ENCODE results near the gene NRL.
"Not testable (repeated sequence)": the region's sequence is repeated elsewhere in the genome, so short reads cannot be mapped to it uniquely, and the experiment has no call there.

NRL gene

GRCh38 chr14:24052656-24053547 lies 61.8 kb downstream of the NRL start:
- TF ChIP-seq CTCF (IDR thresholded peaks at IDR 0.05; ENCODE audit: low read depth, low read length) = no peak
- no peak overlapping the region; the same call in 1 of the 2 replicates for H3K4me3 ChIP-seq (ENCODE audit: low read depth, low read length)

DNA sequence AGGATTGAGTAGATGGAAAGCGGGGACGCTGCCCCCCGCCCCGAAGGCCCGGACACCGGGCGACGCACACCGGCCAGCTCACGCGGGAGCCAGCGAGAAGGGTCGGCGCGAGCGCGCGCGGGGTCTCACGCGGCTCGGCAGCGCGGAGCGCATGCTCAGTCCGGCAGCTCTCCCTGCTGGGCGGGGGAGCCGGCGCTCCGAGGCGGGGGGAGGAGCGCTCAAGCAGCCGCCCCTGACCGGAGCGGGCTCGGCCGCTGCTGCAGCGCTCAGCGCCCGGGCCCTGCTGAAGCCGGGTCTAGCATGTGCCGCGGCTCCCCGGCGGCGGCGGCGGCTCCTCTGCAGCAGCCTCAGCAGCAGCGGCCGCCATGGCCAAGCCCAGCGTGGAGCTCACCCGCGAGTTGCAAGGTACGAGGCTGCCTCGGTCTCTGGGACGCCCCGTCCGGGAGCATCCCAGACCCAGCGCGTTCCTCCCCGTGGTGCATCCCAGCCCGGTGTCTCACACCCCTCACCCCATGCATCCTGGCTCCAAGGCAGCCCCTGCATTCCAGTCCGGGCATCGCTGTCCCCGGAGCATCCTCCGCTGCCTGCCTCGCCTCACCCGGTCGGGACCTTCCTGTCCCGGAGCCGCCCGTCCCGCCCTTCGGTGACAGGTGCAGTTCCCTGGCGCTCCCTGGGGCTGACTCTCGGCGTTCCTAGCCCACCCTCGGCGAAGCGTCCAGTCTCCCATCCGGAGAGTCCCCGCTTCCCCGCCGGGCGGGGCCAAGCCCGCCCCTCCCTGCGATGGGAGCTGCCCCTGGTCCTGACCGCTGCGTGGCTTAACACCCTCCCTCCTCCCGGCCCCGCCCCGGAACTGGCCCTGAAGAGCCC lies 62.7 kb downstream of the NRL start, which contains the start of gene CARMIL3:
Gene CARMIL3 (plus strand): TSS at position 221 of the 867 bp plus-strand sequence. CDS start 145 bp downstream, at position 366.
- H3K4me3 ChIP-seq (ENCODE audit: low read depth, low read length) = peak within 1 kb of the TSS; percentile 53
- no peak for TF ChIP-seq CTCF (IDR thresholded peaks at IDR 0.05; ENCODE audit: low read depth, low read length)

GRCh38 chr14:24051176-24051788 lies 63.5 kb downstream of the NRL start:
- H3K4me3 ChIP-seq (ENCODE audit: low read depth, low read length) = peak overlapping the region; percentile 53
- TF ChIP-seq CTCF (IDR thresholded peaks at IDR 0.05; ENCODE audit: low read depth, low read length) = no peak

DNA sequence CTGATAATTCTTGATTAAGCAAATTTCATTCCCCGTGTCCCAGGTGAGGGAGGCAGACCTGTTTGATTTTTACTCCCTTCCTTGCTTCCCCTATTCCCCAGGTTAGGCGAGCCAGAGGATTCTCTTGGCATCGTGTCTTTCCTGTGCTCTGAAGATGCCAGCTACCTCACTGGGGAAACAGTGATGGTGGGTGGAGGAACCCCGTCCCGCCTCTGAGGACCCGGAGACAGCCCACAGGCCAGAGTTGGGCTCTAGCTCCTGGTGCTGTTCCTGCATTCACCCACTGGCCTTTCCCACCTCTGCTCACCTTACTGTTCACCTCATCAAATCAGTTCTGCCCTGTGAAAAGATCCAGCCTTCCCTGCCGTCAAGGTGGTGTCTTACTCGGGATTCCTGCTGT lies 64.0 kb downstream of the NRL start:
- H3K4me3 ChIP-seq (ENCODE audit: low read depth, low read length) = not testable (repeated sequence)

DNA sequence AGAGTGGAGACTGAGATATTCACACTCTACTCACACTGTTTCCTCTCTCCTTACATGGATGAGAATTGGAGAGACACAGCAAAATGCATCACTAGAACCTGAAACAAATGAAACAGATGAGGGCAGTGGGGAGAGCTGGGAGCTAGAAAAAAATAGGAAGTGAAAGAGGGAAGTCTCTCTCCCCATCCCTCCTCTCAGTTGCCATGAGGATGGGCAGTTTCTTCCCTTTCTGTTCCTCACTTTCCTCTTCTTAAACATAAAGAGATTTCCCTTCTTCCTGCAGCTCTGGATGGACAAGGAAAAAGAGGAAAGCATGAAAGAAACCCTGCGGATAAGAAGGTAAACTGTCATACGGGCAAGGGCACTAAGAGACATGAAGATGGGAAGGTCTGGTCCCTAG lies 65.7 kb downstream of the NRL start:
- H3K4me3 ChIP-seq (ENCODE audit: low read depth, low read length) = not testable (repeated sequence)

DNA sequence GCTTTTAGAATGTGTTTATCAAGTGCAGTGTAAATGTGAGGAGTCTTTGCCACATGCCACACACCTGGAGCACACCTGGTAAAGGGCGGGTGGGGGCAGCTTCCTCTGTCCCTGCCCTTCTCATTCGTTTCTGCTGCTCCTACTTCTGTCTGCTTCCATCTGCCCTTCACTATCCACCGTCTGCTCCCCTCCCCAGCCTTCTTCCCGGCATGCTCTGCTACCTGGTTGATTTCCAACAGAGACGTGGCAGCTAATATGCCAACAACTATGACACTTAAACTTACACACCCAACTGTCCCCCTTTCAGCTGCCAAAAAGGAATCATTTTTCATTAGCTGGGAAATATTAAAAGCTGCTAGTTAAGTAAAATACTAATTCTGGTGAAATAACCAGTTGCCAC lies 72.0 kb downstream of the NRL start:
- no peak overlapping the region for H3K4me3 ChIP-seq (ENCODE audit: low read depth, low read length)
- no peak for TF ChIP-seq CTCF (IDR thresholded peaks at IDR 0.05; ENCODE audit: low read depth, low read length)

DNA sequence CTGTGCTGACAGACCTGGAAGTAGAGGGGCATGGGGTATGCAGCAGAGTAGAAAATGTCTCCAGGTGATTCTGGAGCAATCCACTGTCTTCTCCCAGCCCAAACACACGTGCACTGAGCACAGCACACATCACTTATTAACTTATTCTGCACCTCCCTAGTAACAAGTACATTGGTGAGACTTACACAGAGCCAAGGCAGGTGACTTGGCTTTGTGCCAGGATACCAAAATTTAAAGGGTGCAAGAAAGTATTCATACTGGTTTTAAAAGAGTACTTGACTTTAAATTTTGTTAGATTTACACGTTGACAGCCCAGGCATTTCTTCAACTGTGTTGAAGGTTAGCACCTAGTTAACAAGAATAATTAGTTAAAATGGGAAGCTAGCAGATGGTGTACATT lies 74.1 kb downstream of the NRL start:
- H3K4me3 ChIP-seq (ENCODE audit: low read depth, low read length) = no peak overlapping the region
- no peak for TF ChIP-seq CTCF (IDR thresholded peaks at IDR 0.05; ENCODE audit: low read depth, low read length)

DNA sequence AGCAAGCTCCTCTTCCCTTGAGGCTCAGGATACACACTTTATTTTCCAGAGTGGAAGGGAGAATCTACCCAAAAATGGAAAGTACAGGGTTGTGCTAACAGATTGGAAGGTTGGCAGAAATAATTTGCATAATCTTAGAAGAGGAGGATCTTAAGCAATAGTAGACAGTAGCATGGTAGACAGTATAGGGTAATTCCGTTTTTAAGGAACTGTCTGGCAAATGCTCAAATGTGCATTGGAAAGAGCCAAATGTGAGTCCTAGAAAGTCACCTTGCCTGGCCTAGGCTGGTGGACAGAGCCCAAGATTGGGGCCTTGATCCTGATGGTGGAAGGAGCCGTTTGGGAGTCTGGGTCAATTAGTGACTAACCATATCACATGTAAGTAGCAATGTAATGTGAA lies 76.1 kb downstream of the NRL start:
- H3K4me3 ChIP-seq (ENCODE audit: low read depth, low read length) = no peak overlapping the region
- no peak for TF ChIP-seq CTCF (IDR thresholded peaks at IDR 0.05; ENCODE audit: low read depth, low read length)

Data from WI38 (cell line).